Parathyroid adenoma (tissue), 2 donors: Measurements from ENCODE around the gene SEZ6L2.

Source experiments
- H2AFZ ChIP-seq: fragments of 300-600 bp; sonication (generic); one replicate; pipeline ENCODE4 v1.7.0; 2017; ENCODE audit warnings: antibody characterized with exemption, mild to moderate bottlenecking
- H3K27ac ChIP-seq: fragments of 300-600 bp; sonication (generic); one replicate; pipeline ENCODE4 v1.7.0; 2017
- H3K27me3 ChIP-seq: fragments of 300-600 bp; sonication (generic); one replicate; pipeline ENCODE4 v1.7.0; 2017; ENCODE audit warnings: low read length; ENCODE audit not compliant: control insufficient read depth, insufficient read depth
- H3K36me3 ChIP-seq: fragments of 300-600 bp; sonication (generic); one replicate; pipeline ENCODE4 v1.7.0; 2017; ENCODE audit warnings: low read length; ENCODE audit not compliant: control insufficient read depth, insufficient read depth
- H3K4me1 ChIP-seq: fragments of 300-600 bp; sonication (generic); one replicate; pipeline ENCODE4 v1.7.0; 2017; ENCODE audit warnings: control low read depth
- H3K4me2 ChIP-seq: fragments of 300-600 bp; sonication (generic); one replicate; pipeline ENCODE4 v1.7.0; 2017; ENCODE audit warnings: low read length
- H3K4me3 ChIP-seq: fragments of 300-600 bp; sonication (generic); one replicate; pipeline ENCODE4 v1.7.0; 2017; ENCODE audit warnings: low read depth, low read length
- H3K79me2 ChIP-seq: fragments of 300-600 bp; sonication (generic); one replicate; pipeline ENCODE4 v1.7.0; 2017; ENCODE audit warnings: control low read depth
- H3K9ac ChIP-seq: fragments of 300-600 bp; sonication (generic); one replicate; pipeline ENCODE4 v1.7.0; 2017; ENCODE audit warnings: mild to moderate bottlenecking
- H3K9me3 ChIP-seq: fragments of 300-600 bp; sonication (generic); one replicate; pipeline ENCODE4 v1.7.0; 2017; ENCODE audit warnings: low read length; ENCODE audit not compliant: control insufficient read depth
- CTCF ChIP-seq: fragments of 300-600 bp; sonication (generic); IDR thresholded peaks from one replicate; pipeline ENCODE4 v1.7.0; 2017; ENCODE audit warnings: antibody characterized with exemption, mild to moderate bottlenecking
- donor health status: primary hyperparathyroidism.

Gene SEZ6L2

GRCh38 chr16:29927070-29927905, 27.9 kb upstream of the SEZ6L2 start:
- peak overlapping the region; percentile 99 for H3K4me2 ChIP-seq
- no peak for TF ChIP-seq CTCF
- H3K9me3 ChIP-seq: no peaks in the 10 kb centered on the region
- peak overlapping the region; percentile 24 for H3K9ac ChIP-seq
- peak overlapping the region; percentile 69 for H3K27ac ChIP-seq
- H3K79me2 ChIP-seq: peaks cover 14% of the 10 kb centered on the region
- H3K27me3 ChIP-seq: no peaks in the 10 kb centered on the region
- H3K36me3 ChIP-seq: no peaks in the 10 kb centered on the region
- H2AFZ ChIP-seq: peak overlapping the region; percentile 82
- H3K4me1 ChIP-seq: peaks cover 9% of the 10 kb centered on the region
- H3K4me3 ChIP-seq: peak overlapping the region; percentile 91

- H3K9ac ChIP-seq: peak overlapping the region; percentile 24
- H3K4me3 ChIP-seq: peak overlapping the region; percentile 91
- H3K79me2 ChIP-seq: peaks cover 14% of the 10 kb centered on the region
- peak overlapping the region; percentile 82 for H2AFZ ChIP-seq
- H3K4me1 ChIP-seq: peaks cover 9% of the 10 kb centered on the region
- no peaks in the 10 kb centered on the region for H3K9me3 ChIP-seq
- H3K27me3 ChIP-seq: no peaks in the 10 kb centered on the region
- H3K36me3 ChIP-seq: no peaks in the 10 kb centered on the region
- H3K27ac ChIP-seq: peak overlapping the region; percentile 69
- peak overlapping the region; percentile 99 for H3K4me2 ChIP-seq
- no peak for TF ChIP-seq CTCF
Observed at GRCh38 chr16:29926711-29927052, 27.3 kb upstream of the SEZ6L2 start.

- Histone ChIP-seq H3K27me3 (no peaks in the 10 kb centered on the region), H3K36me3 (no peaks in the 10 kb centered on the region), H3K4me3 (peak within 1 kb of the TSS; percentile 91), H3K79me2 (peaks cover 14% of the 10 kb centered on the region), H2AFZ (peak within 1 kb of the TSS; percentile 82), H3K4me2 (peak within 1 kb of the TSS; percentile 99), H3K9ac (peak within 1 kb of the TSS; percentile 24), H3K27ac (peak within 1 kb of the TSS; percentile 69), H3K4me1 (peaks cover 9% of the 10 kb centered on the region), H3K9me3 (no peaks in the 10 kb centered on the region)
- TF ChIP-seq CTCF: no peak
Observed at GRCh38 chr16:29925781-29926710, 26.7 kb upstream of the SEZ6L2 start, which contains the start of gene KCTD13. Gene KCTD13 (minus strand): TSS chr16:29926226. CDS start chr16:29926033, 193 bp downstream.

- Histone ChIP-seq H3K9me3 (no peaks in the 10 kb centered on the region), H3K27me3 (no peaks in the 10 kb centered on the region), H3K79me2 (peaks cover 14% of the 10 kb centered on the region), H3K4me3 (peak overlapping the region; percentile 91), H3K36me3 (no peaks in the 10 kb centered on the region), H3K4me2 (peak overlapping the region; percentile 99), H3K27ac (no peak overlapping the region), H3K9ac (no peak overlapping the region), H3K4me1 (peaks cover 9% of the 10 kb centered on the region), H2AFZ (peak overlapping the region; percentile 82)
- TF ChIP-seq CTCF: no peak
Observed at GRCh38 chr16:29925105-29925756, 25.9 kb upstream of the SEZ6L2 start.
